ENCODE measurements around the gene SLC4A3.

DNA sequence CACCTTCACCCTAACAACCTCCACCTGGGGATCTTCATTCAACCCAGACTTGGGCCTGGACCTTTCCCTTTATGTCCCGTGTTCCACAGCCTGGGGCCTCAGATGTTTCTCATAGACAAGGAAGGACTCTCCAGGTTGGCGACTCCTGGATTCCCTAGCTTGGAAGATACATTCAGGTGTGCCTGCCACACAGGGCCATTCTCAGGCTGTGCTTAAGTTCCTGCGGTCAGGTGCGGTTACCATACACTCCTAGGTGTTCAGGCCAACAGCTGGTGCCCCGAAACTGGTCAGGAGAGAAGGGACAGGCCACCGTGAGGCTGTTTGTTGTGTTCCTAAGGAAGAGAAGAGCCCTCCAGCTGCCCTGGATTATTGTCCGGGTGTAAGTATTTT lies 15.6 kb downstream of the SLC4A3 start:
- TF ChIP-seq EZH2phosphoT487 (IDR thresholded peaks at IDR 0.05; ENCODE audit: borderline replicate concordance, low read depth) (no peak), POLR2AphosphoS5 (IDR thresholded peaks at IDR 0.05; ENCODE audit: low read depth, low read length) (no peak), YY1 (IDR thresholded peaks at IDR 0.05; ENCODE audit: low read depth) (no peak), SMC3 (IDR thresholded peaks at IDR 0.05; ENCODE audit: low read depth, low read length) (no peak), SIN3A (IDR thresholded peaks at IDR 0.05; ENCODE audit: borderline replicate concordance, low read depth, low read length) (no peak), RAD21 (IDR thresholded peaks at IDR 0.05; ENCODE audit: low read length) (no peak), TCF12 (IDR thresholded peaks at IDR 0.05) (no peak)
- TF ChIP-seq, protein P1, sequence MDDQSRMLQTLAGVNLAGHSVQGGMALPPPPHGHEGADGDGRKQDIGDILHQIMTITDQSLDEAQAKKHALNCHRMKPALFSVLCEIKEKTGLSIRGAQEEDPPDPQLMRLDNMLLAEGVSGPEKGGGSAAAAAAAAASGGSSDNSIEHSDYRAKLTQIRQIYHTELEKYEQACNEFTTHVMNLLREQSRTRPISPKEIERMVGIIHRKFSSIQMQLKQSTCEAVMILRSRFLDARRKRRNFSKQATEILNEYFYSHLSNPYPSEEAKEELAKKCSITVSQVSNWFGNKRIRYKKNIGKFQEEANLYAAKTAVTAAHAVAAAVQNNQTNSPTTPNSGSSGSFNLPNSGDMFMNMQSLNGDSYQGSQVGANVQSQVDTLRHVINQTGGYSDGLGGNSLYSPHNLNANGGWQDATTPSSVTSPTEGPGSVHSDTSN (IDR thresholded peaks at IDR 0.05) = no peak
- TF ChIP-seq, protein P2, sequence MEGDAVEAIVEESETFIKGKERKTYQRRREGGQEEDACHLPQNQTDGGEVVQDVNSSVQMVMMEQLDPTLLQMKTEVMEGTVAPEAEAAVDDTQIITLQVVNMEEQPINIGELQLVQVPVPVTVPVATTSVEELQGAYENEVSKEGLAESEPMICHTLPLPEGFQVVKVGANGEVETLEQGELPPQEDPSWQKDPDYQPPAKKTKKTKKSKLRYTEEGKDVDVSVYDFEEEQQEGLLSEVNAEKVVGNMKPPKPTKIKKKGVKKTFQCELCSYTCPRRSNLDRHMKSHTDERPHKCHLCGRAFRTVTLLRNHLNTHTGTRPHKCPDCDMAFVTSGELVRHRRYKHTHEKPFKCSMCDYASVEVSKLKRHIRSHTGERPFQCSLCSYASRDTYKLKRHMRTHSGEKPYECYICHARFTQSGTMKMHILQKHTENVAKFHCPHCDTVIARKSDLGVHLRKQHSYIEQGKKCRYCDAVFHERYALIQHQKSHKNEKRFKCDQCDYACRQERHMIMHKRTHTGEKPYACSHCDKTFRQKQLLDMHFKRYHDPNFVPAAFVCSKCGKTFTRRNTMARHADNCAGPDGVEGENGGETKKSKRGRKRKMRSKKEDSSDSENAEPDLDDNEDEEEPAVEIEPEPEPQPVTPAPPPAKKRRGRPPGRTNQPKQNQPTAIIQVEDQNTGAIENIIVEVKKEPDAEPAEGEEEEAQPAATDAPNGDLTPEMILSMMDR (IDR thresholded peaks at IDR 0.05) = no peak
- TF ChIP-seq, protein P3, sequence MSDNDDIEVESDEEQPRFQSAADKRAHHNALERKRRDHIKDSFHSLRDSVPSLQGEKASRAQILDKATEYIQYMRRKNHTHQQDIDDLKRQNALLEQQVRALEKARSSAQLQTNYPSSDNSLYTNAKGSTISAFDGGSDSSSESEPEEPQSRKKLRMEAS (IDR thresholded peaks at IDR 0.05; ENCODE audit: low read depth) = no peak
- TF ChIP-seq, protein P4, sequence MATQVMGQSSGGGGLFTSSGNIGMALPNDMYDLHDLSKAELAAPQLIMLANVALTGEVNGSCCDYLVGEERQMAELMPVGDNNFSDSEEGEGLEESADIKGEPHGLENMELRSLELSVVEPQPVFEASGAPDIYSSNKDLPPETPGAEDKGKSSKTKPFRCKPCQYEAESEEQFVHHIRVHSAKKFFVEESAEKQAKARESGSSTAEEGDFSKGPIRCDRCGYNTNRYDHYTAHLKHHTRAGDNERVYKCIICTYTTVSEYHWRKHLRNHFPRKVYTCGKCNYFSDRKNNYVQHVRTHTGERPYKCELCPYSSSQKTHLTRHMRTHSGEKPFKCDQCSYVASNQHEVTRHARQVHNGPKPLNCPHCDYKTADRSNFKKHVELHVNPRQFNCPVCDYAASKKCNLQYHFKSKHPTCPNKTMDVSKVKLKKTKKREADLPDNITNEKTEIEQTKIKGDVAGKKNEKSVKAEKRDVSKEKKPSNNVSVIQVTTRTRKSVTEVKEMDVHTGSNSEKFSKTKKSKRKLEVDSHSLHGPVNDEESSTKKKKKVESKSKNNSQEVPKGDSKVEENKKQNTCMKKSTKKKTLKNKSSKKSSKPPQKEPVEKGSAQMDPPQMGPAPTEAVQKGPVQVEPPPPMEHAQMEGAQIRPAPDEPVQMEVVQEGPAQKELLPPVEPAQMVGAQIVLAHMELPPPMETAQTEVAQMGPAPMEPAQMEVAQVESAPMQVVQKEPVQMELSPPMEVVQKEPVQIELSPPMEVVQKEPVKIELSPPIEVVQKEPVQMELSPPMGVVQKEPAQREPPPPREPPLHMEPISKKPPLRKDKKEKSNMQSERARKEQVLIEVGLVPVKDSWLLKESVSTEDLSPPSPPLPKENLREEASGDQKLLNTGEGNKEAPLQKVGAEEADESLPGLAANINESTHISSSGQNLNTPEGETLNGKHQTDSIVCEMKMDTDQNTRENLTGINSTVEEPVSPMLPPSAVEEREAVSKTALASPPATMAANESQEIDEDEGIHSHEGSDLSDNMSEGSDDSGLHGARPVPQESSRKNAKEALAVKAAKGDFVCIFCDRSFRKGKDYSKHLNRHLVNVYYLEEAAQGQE (IDR thresholded peaks at IDR 0.05; ENCODE audit: low read depth, low read length) = no peak
- TF ChIP-seq, protein P5, sequence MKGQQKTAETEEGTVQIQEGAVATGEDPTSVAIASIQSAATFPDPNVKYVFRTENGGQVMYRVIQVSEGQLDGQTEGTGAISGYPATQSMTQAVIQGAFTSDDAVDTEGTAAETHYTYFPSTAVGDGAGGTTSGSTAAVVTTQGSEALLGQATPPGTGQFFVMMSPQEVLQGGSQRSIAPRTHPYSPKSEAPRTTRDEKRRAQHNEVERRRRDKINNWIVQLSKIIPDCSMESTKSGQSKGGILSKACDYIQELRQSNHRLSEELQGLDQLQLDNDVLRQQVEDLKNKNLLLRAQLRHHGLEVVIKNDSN (IDR thresholded peaks at IDR 0.05; ENCODE audit: borderline replicate concordance, low read depth) = no peak
